Measurements from ENCODE around the gene MAP3K2. TPM values are rescaled to one million over a fixed set of nuclear protein-coding genes. Genes with fewer than 3 reads are reported as not detected.

MAP3K2 gene
- total RNA-seq, 4 donors from 2014 or later = 52.7 to 96.2 (median 54.2) TPM

DNA sequence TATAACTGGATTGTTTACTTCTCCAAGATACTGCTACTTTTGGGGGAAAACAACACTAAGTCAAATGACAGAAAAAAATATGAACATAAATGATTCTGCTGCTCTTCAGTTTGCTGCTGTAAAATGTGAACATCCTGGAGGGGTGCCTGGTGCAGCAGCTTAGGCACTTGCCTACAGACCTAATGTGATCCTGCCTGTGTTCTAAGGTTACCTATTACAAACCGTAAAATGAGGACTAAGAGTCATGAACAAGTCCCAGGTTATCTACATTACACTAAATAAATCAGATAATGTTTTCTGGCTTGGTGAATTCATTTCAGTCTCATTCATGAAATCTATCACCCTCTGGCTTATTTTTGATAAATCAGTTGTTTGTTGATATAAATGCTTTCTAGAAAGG is 55.4 kb downstream of the MAP3K2 start:
- WGBS, 2 donors (ENCODE audit: low coverage in 1 of 2) = 89 to 100% methylated on average over 1 of the region's 1 CpG
- TF ChIP-seq CTCF (IDR thresholded peaks at IDR 0.05) (no peak), EP300 (IDR thresholded peaks at IDR 0.05) (no peak), POLR2AphosphoS5 (IDR thresholded peaks at IDR 0.05) (no peak), POLR2A (IDR thresholded peaks at IDR 0.05) (no peak)
- no peaks in the 10 kb centered on the region for H3K9me3 ChIP-seq
- no peak overlapping the region for H3K27ac ChIP-seq
- no peaks in the 10 kb centered on the region for H3K4me1 ChIP-seq
- no peak overlapping the region for H3K4me3 ChIP-seq
- H3K27me3 ChIP-seq = no peaks in the 10 kb centered on the region
- H3K36me3 ChIP-seq = peaks cover 0 to 87% of the 10 kb centered on the region in 2 donors
- no peak for ATAC-seq

GRCh38 chr2:127330753-127331152 is 57.0 kb downstream of the MAP3K2 start:
- WGBS, 2 donors (ENCODE audit: low coverage in 1 of 2) = 93 to 100% methylated on average over 1 of the region's 1 CpG
- Histone ChIP-seq H3K9me3 (no peaks in the 10 kb centered on the region), H3K27me3 (no peaks in the 10 kb centered on the region), H3K27ac (no peak overlapping the region), H3K36me3 (peaks cover 0 to 90% of the 10 kb centered on the region in 2 donors), H3K4me1 (no peaks in the 10 kb centered on the region), H3K4me3 (no peak overlapping the region)
- no peak for ATAC-seq
- no peak for TF ChIP-seq CTCF (IDR thresholded peaks at IDR 0.05)
- TF ChIP-seq POLR2A (IDR thresholded peaks at IDR 0.05) = no peak
- no peak for TF ChIP-seq POLR2AphosphoS5 (IDR thresholded peaks at IDR 0.05)
- no peak for TF ChIP-seq EP300 (IDR thresholded peaks at IDR 0.05)

DNA sequence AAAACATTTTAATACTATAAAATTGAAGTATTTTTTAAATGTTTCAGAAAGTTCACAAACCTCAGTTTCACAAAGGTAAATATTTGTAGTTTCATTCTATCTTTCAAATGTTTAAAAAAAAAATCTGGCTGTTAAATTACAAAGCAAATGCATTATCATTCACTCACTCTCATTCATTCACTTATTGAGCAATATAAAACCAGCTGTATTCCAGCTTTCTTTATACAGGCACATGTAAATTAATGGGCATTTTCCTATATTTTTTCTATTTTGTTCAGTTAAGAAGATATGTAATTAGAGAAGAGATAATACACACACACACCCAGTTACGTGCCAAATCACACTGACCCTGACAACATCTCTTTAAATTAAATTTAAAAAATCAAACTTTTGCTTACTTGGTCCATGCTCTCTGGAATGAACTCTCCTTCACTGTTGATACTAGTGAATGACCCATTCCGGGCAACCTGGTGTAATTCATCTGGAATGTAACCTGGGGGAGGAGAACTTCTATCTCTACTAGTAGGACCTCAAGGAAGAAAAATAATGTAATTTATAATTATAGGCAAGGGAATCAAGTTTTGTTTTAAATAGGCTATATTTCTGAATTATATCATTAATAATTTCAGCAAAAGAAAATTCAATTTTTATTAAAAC is 61.4 kb downstream of the MAP3K2 start:
- H3K36me3 ChIP-seq = peaks cover 0 to 87% of the 10 kb centered on the region in 2 donors
- 71 to 81% methylated on average over 2 of the region's 2 CpGs for WGBS, 2 donors (ENCODE audit: low coverage in 1 of 2)
- H3K27me3 ChIP-seq = no peaks in the 10 kb centered on the region
- H3K4me1 ChIP-seq = peaks cover 0 to 11% (median 0%) of the 10 kb centered on the region in 3 donors
- no peak overlapping the region for H3K4me3 ChIP-seq
- ATAC-seq = no peak
- TF ChIP-seq POLR2AphosphoS5 (IDR thresholded peaks at IDR 0.05) (no peak), EP300 (IDR thresholded peaks at IDR 0.05) (no peak), POLR2A (IDR thresholded peaks at IDR 0.05) (no peak)
- H3K9me3 ChIP-seq = no peaks in the 10 kb centered on the region
- no peak overlapping the region for H3K27ac ChIP-seq

GRCh38 chr2:127324635-127325034 is 63.1 kb downstream of the MAP3K2 start:
- WGBS, 2 donors (ENCODE audit: low coverage in 1 of 2) = 33 to 41% methylated on average over 3 of the region's 3 CpGs
- H3K9me3 ChIP-seq = peaks cover 0 to 12% (median 0%) of the 10 kb centered on the region in 3 donors
- no peak overlapping the region for H3K27ac ChIP-seq
- H3K4me1 ChIP-seq = peaks cover 0 to 11% (median 0%) of the 10 kb centered on the region in 3 donors
- H3K36me3 ChIP-seq = peaks cover 0 to 91% of the 10 kb centered on the region in 2 donors
- peak; percentile 50 to 71 (median 68) for TF ChIP-seq CTCF (IDR thresholded peaks at IDR 0.05)
- TF ChIP-seq POLR2AphosphoS5 (IDR thresholded peaks at IDR 0.05) = no peak
- no peak for ATAC-seq
- no peaks in the 10 kb centered on the region for H3K27me3 ChIP-seq
- no peak overlapping the region for H3K4me3 ChIP-seq

- Histone ChIP-seq H3K27me3 (no peaks in the 10 kb centered on the region), H3K4me3 (no peak overlapping the region), H3K36me3 (peaks cover 7 to 93% of the 10 kb centered on the region in 2 donors), H3K9me3 (peaks cover 0 to 12% (median 0%) of the 10 kb centered on the region in 3 donors), H3K27ac (no peak overlapping the region), H3K4me1 (peaks cover 0 to 11% (median 0%) of the 10 kb centered on the region in 3 donors)
- TF ChIP-seq POLR2AphosphoS5 (IDR thresholded peaks at IDR 0.05) (no peak), EP300 (IDR thresholded peaks at IDR 0.05) (no peak), CTCF (IDR thresholded peaks at IDR 0.05) (no peak), POLR2A (IDR thresholded peaks at IDR 0.05) (no peak)
- ATAC-seq = no peak
Measured at GRCh38 chr2:127321303-127321702, 66.5 kb downstream of the MAP3K2 start.
